HUES48 (cell line): Measurements from ENCODE around the gene CSGALNACT2.

Experiments used
- H3K27ac ChIP-seq: one replicate; pipeline ENCODE4 v1.7.0; 2013; ENCODE audit warnings: low read depth, low read length, inconsistent platforms
- H3K27me3 ChIP-seq: 2 replicates; pipeline ENCODE4 v1.6.1; 2013; ENCODE audit warnings: mild to moderate bottlenecking, low read length; ENCODE audit not compliant: control insufficient read depth, insufficient read depth
- H3K36me3 ChIP-seq: 2 replicates; pipeline ENCODE4 v1.6.1; 2013; ENCODE audit warnings: low read length; ENCODE audit not compliant: control insufficient read depth, insufficient read depth
- H3K4me1 ChIP-seq: 2 replicates; pipeline ENCODE4 v1.6.1; 2013; ENCODE audit warnings: mild to moderate bottlenecking, low read length; ENCODE audit not compliant: control insufficient read depth, insufficient read depth
- H3K4me3 ChIP-seq: 2 replicates; pipeline ENCODE4 v1.5.1; 2013; ENCODE audit warnings: mild to moderate bottlenecking, low read depth, low read length
- H3K9ac ChIP-seq: 2 replicates; pipeline ENCODE4 v1.6.1; 2013; ENCODE audit warnings: mild to moderate bottlenecking, low read depth, low read length, moderate library complexity
- H3K9me3 ChIP-seq: 2 replicates; pipeline ENCODE4 v1.6.1; 2013; ENCODE audit warnings: low read length; ENCODE audit not compliant: control insufficient read depth, insufficient read depth

Gene CSGALNACT2

DNA sequence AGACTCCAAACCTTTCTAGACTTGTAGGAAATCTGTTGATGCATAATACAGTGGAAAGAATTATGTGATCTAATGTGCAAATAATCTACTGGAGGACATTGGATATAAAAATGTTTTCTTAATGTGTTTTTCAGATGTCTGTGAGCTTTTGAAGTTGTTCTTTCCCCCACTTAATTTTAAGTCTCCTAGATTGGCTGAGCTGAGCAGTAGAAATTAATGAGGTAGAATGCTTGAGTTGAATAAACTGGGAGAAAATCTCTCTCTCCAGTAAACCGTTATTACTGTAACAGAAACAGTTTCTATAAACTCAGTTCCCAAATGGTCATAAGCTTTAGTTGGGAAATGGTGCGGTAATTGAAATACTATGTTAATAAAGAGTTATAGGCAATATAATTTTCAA is 15.7 kb downstream of the CSGALNACT2 start:
- Histone ChIP-seq H3K9ac (no peak overlapping the region), H3K27me3 (no peaks in the 10 kb centered on the region), H3K9me3 (no peaks in the 10 kb centered on the region), H3K27ac (no peak overlapping the region), H3K4me3 (no peak overlapping the region), H3K36me3 (no peaks in the 10 kb centered on the region), H3K4me1 (peaks cover 11% of the 10 kb centered on the region)

- Histone ChIP-seq H3K4me3 (no peak overlapping the region), H3K36me3 (no peaks in the 10 kb centered on the region), H3K9ac (no peak overlapping the region), H3K27me3 (no peaks in the 10 kb centered on the region), H3K4me1 (peaks cover 10% of the 10 kb centered on the region), H3K9me3 (no peaks in the 10 kb centered on the region), H3K27ac (no peak overlapping the region)
Observed at GRCh38 chr10:43155221-43155620, 17.0 kb downstream of the CSGALNACT2 start.

- Histone ChIP-seq H3K36me3 (0 out of 2 replicates have a peak, but pooled peaks cover under 1% of the 10 kb centered on the region), H3K4me1 (peaks cover 6% of the 10 kb centered on the region), H3K4me3 (no peak overlapping the region), H3K9ac (no peak overlapping the region), H3K27ac (no peak overlapping the region), H3K27me3 (no peaks in the 10 kb centered on the region), H3K9me3 (no peaks in the 10 kb centered on the region)
Observed at GRCh38 chr10:43155741-43156140, 17.5 kb downstream of the CSGALNACT2 start.

DNA sequence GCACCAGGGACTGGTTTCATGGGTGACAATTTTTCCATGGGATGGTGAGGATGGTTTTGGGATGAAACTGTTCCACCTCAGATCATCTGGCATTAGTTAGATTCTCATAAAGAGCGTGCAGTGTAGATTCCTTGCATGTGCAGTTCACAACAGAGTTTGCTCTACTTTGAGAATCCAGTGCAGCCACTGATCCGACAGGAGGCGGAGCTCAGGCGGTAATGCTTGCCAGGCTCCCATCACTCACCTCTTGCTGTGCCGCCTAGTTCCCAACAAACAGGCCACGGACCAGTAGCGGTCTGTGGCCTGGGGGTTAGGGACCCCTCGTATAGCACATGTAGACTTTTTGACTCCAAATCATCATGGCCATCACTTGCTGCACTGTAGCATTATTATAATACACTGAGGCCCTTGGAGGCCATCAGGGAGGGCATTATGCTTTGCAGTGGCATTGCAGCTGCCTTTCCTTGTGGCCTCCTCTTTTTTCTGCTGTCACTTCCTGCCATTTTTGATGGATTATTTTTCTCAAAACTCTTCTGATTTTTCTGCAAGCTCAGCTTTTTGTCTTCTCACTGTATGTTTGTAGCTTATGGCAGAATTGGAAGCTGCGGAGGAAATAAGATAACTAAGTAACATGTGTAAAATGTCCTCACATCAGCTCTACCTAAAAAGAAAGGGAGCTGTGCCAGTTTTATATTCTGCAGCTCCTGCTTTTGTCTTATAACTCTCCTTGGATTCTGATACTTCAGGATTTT is 18.5 kb downstream of the CSGALNACT2 start:
- peaks cover 8% of the 10 kb centered on the region; the same call in 1 of the 2 replicates for H3K36me3 ChIP-seq
- no peak overlapping the region for H3K27ac ChIP-seq
- peaks cover 2% of the 10 kb centered on the region for H3K4me1 ChIP-seq
- no peak overlapping the region for H3K9ac ChIP-seq
- H3K4me3 ChIP-seq = no peak overlapping the region
- no peaks in the 10 kb centered on the region for H3K9me3 ChIP-seq
- no peaks in the 10 kb centered on the region for H3K27me3 ChIP-seq

DNA sequence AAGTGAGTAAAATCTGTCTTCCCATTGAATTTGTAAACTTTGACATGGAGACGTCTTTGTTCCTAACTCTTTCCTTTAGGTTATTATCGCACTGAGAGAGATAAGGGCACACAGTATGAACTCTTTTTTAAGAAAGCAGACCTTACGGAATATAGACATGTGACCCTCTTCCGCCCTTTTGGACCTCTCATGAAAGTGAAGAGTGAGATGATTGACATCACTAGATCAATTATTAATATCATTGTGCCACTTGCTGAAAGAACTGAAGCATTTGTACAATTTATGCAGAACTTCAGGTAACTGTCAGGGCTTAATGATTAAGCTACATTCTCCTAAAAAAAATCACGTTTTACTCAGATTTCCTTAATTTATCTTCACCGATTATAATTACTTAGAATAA is 20.4 kb downstream of the CSGALNACT2 start:
- Histone ChIP-seq H3K27ac (no peak overlapping the region), H3K27me3 (no peaks in the 10 kb centered on the region), H3K9me3 (no peaks in the 10 kb centered on the region), H3K9ac (no peak overlapping the region), H3K36me3 (peaks cover 11% of the 10 kb centered on the region; the same call in 1 of the 2 replicates), H3K4me3 (no peak overlapping the region), H3K4me1 (no peaks in the 10 kb centered on the region)

DNA sequence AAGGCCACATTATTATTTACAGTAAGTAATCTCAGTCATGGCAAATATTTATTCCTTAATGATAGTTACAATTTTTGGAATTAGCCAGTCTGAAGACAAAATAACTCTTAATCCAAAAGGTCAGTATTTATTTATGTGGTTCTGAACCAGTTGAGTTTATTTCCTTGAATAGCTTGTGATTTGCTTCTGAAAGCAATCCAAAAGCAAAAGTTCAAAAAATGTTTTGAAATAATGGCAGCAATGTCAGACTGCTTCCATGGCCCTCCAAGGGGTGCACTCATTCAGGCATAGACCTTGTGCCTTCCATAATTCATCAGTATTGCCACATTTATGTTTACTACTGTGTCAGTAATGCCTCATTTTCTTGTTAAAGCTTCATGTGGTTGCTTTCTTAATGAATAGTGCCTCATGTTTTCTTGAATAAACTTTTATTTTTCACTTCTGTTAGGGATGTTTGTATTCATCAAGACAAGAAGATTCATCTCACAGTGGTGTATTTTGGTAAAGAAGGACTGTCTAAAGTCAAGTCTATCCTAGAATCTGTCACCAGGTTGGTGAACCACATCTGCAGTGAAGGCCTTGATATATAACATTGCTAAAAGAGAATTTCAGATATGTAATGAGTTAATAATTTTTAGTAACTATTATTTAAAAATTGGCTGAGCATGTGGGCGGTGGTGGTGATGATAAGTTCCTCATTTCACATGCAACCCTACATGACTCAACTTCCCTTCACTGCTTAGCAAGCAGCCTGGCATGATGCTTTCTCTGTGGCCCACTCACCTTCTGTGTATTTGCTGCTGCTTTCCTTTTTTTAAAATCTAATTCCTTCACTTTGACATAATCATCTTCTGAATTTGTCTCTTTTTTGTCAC is 22.0 kb downstream of the CSGALNACT2 start:
- no peak overlapping the region for H3K9ac ChIP-seq
- no peaks in the 10 kb centered on the region for H3K4me1 ChIP-seq
- no peaks in the 10 kb centered on the region for H3K9me3 ChIP-seq
- no peak overlapping the region for H3K4me3 ChIP-seq
- no peaks in the 10 kb centered on the region for H3K27me3 ChIP-seq
- H3K27ac ChIP-seq = no peak overlapping the region
- peaks cover 11% of the 10 kb centered on the region; the same call in 1 of the 2 replicates for H3K36me3 ChIP-seq

GRCh38 chr10:43160921-43161255 is 22.6 kb downstream of the CSGALNACT2 start:
- H3K4me1 ChIP-seq = no peaks in the 10 kb centered on the region
- peaks cover 11% of the 10 kb centered on the region; the same call in 1 of the 2 replicates for H3K36me3 ChIP-seq
- no peak overlapping the region for H3K4me3 ChIP-seq
- H3K9ac ChIP-seq = no peak overlapping the region
- H3K27me3 ChIP-seq = no peaks in the 10 kb centered on the region
- no peaks in the 10 kb centered on the region for H3K9me3 ChIP-seq
- H3K27ac ChIP-seq = no peak overlapping the region

DNA sequence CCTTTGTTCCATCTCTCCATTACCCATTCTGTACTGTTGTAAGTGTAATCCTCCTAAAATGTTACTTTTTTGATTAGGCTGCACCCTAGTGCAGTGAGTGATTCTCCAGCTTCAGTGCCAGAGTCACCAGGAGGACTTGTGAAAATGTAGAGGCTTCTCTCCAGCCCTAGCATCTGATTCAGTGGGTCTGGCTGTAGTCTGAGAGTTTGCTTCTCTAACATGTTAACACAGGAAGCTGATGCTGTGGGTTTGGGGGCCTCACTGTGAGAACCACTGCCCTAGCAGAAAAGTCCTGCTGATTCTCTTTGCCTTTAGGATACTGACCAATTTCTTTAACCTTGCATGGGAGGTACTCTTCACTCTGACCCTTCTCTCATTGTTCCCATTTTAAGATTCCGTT is 24.4 kb downstream of the CSGALNACT2 start:
- Histone ChIP-seq H3K27ac (no peak overlapping the region), H3K27me3 (no peaks in the 10 kb centered on the region), H3K4me3 (no peak overlapping the region), H3K9me3 (no peaks in the 10 kb centered on the region), H3K9ac (no peak overlapping the region), H3K36me3 (peaks cover 15% of the 10 kb centered on the region; the same call in 1 of the 2 replicates), H3K4me1 (no peaks in the 10 kb centered on the region)

- no peaks in the 10 kb centered on the region for H3K9me3 ChIP-seq
- H3K4me3 ChIP-seq = no peak overlapping the region
- H3K27me3 ChIP-seq = no peaks in the 10 kb centered on the region
- no peaks in the 10 kb centered on the region for H3K4me1 ChIP-seq
- H3K36me3 ChIP-seq = peaks cover 9% of the 10 kb centered on the region; the same call in 1 of the 2 replicates
- H3K27ac ChIP-seq = no peak overlapping the region
- no peak overlapping the region for H3K9ac ChIP-seq
Observed at GRCh38 chr10:43166207-43166879, 28.1 kb downstream of the CSGALNACT2 start.

GRCh38 chr10:43166880-43167497 is 28.7 kb downstream of the CSGALNACT2 start:
- no peak overlapping the region for H3K4me3 ChIP-seq
- no peaks in the 10 kb centered on the region for H3K9me3 ChIP-seq
- H3K27me3 ChIP-seq = no peaks in the 10 kb centered on the region
- peaks cover 3% of the 10 kb centered on the region; the same call in 1 of the 2 replicates for H3K4me1 ChIP-seq
- H3K36me3 ChIP-seq = peaks cover 8% of the 10 kb centered on the region; the same call in 1 of the 2 replicates
- H3K9ac ChIP-seq = no peak overlapping the region
- no peak overlapping the region for H3K27ac ChIP-seq
